Renal cortex interstitium (tissue), 15 donors: ENCODE measurements around the gene SLCO3A1. TPM values are rescaled to one million over a fixed set of nuclear protein-coding genes. Genes with fewer than 3 reads are reported as not detected.
A peak's percentile ranks its signal among the peaks of the same experiment; 100 is the strongest.

Experiments
- DNase-seq, 11 donors: peaks; one replicate each; pipeline ENCODE4 v3.0.0-alpha.2; 2013; ENCODE audit warnings: low read depth in 9 of 11, low spot score in 4 of 11; ENCODE audit errors: extremely low read depth in 1 of 11
- long read RNA-seq, 16 experiments: transcript quantifications; one replicate each; lab custom pipeline, GENCODE V29; 2026
- polyA plus RNA-seq, 3 donors: library from polyadenylated mRNA; unstranded; fragments of 120-200 nt; gene quantifications; one replicate each; pipeline ENCODE4 v1.2.1, GENCODE V29; 2013; ENCODE audit not compliant: insufficient read length in 3 of 3

SLCO3A1 gene
- polyA plus RNA-seq = 10 to 100 TPM; 10.5 to 12.0 (median 11.1) TPM
- long read RNA-seq, donor 1, full-length matches to known transcripts = 5 of 5 reads
- long read RNA-seq, donor 1, partial matches to known transcripts = 0 of 5 reads
- long read RNA-seq, donor 1, other reads (novel, unspliced or antisense) = 0 of 5 reads
- long read RNA-seq, donor 2, partial matches to known transcripts = 0 of 3 reads
- long read RNA-seq, donor 2, other reads (novel, unspliced or antisense) = 0 of 3 reads
- long read RNA-seq, donor 3, full-length matches to known transcripts = 5 of 5 reads
- long read RNA-seq, donor 3, partial matches to known transcripts = 0 of 5 reads
- long read RNA-seq, donor 3, other reads (novel, unspliced or antisense) = 0 of 5 reads
- long read RNA-seq, donor 4 = 0 reads
- long read RNA-seq, donor 5 = 0 reads
- long read RNA-seq, donor 6, full-length matches to known transcripts = 5 of 5 reads
- long read RNA-seq, donor 6, partial matches to known transcripts = 0 of 5 reads
- long read RNA-seq, donor 6, other reads (novel, unspliced or antisense) = 0 of 5 reads
- long read RNA-seq, donor 7, partial matches to known transcripts = 0 of 4 reads
- long read RNA-seq, donor 7, other reads (novel, unspliced or antisense) = 0 of 4 reads
- long read RNA-seq, donor 8 = 0 reads
- long read RNA-seq, donor 9, partial matches to known transcripts = 0 of 1 reads
- long read RNA-seq, donor 9, other reads (novel, unspliced or antisense) = 0 of 1 reads
- long read RNA-seq, donor 10, full-length matches to known transcripts = 4 of 4 reads
- long read RNA-seq, donor 10, partial matches to known transcripts = 0 of 4 reads
- long read RNA-seq, donor 10, other reads (novel, unspliced or antisense) = 0 of 4 reads
- long read RNA-seq, donor 11, full-length matches to known transcripts = 5 of 5 reads
- long read RNA-seq, donor 11, partial matches to known transcripts = 0 of 5 reads
- long read RNA-seq, donor 11, other reads (novel, unspliced or antisense) = 0 of 5 reads
- long read RNA-seq, donor 12, full-length matches to known transcripts = 3 of 3 reads
- long read RNA-seq, donor 12, partial matches to known transcripts = 0 of 3 reads
- long read RNA-seq, donor 12, other reads (novel, unspliced or antisense) = 0 of 3 reads
- long read RNA-seq, donor 13 = 0 reads
- long read RNA-seq, donor 14, full-length matches to known transcripts = 3 of 3 reads
- long read RNA-seq, donor 14, partial matches to known transcripts = 0 of 3 reads
- long read RNA-seq, donor 14, other reads (novel, unspliced or antisense) = 0 of 3 reads
- long read RNA-seq, donor 15 = 0 reads
- long read RNA-seq, donor 16, full-length matches to known transcripts = 11 of 11 reads
- long read RNA-seq, donor 16, partial matches to known transcripts = 0 of 11 reads
- long read RNA-seq, donor 16, other reads (novel, unspliced or antisense) = 0 of 11 reads

- DNase-seq = peak in 2 of 11 donors; percentile 42 to 43
Measured at GRCh38 chr15:91853511-91853947, at the start of gene SLCO3A1. TSS of gene SLCO3A1 (plus strand) at chr15:91853708.

GRCh38 chr15:91807122-91807521, 46.4 kb upstream of the SLCO3A1 start:
- no peak for DNase-seq

GRCh38 chr15:91813924-91814323, 39.6 kb upstream of the SLCO3A1 start:
- DNase-seq = no peak

- no peak for DNase-seq
Measured at GRCh38 chr15:91816942-91817341, 36.6 kb upstream of the SLCO3A1 start.

GRCh38 chr15:91821458-91821857, 32.0 kb upstream of the SLCO3A1 start:
- DNase-seq = no peak

- DNase-seq = peak in 1 of 11 donors; percentile 27
Measured at GRCh38 chr15:91824256-91824655, 29.3 kb upstream of the SLCO3A1 start.

- DNase-seq = no peak
Measured at GRCh38 chr15:91826443-91826842, 27.1 kb upstream of the SLCO3A1 start.

- DNase-seq = no peak
Measured at GRCh38 chr15:91833056-91833455, 20.5 kb upstream of the SLCO3A1 start.

GRCh38 chr15:91839867-91840266, 13.6 kb upstream of the SLCO3A1 start:
- no peak for DNase-seq

GRCh38 chr15:91841861-91842260, 11.6 kb upstream of the SLCO3A1 start:
- no peak for DNase-seq

GRCh38 chr15:91844341-91844740, 9.2 kb upstream of the SLCO3A1 start:
- no peak for DNase-seq

- DNase-seq = no peak
Measured at GRCh38 chr15:91844928-91845327, 8.6 kb upstream of the SLCO3A1 start.

- no peak for DNase-seq
Measured at GRCh38 chr15:91845720-91846119, 7.8 kb upstream of the SLCO3A1 start.

- no peak for DNase-seq
Measured at GRCh38 chr15:91849180-91849579, 4.3 kb upstream of the SLCO3A1 start.

GRCh38 chr15:91849749-91850161, 3.8 kb upstream of the SLCO3A1 start:
- DNase-seq = no peak

- peak in 2 of 11 donors; percentile 46 to 55 for DNase-seq
Measured at GRCh38 chr15:91852741-91853510, 582 bp upstream of the SLCO3A1 start.

- DNase-seq = peak in 1 of 11 donors; percentile 24
Measured at GRCh38 chr15:91853948-91854638, 585 bp downstream of the SLCO3A1 start.

GRCh38 chr15:91854639-91854990, 1.1 kb downstream of the SLCO3A1 start:
- no peak for DNase-seq
